Left lung (tissue), 10 donors: ENCODE measurements around the gene TOM1. TPM values are rescaled to one million over a fixed set of nuclear protein-coding genes. Genes with fewer than 3 reads are reported as not detected.

Source experiments
- ATAC-seq: fragments of 200-7000 bp; cut with Tn5 transposase; one replicate; pipeline ENCODE4 v1.9.1; 2020; ENCODE audit warnings: moderate library complexity
- DNase-seq, 4 donors: peaks; one replicate each; pipeline ENCODE4 v3.0.0-alpha.2; 2013 to 2020
- H3K27ac ChIP-seq, 2 donors: fragments of 200-600 bp; sonication (generic) in 1 of 2; one replicate each; pipeline versions ENCODE4 v1.5.0 to v1.8.0; 2020 to 2021
- H3K27me3 ChIP-seq, 2 donors: fragments of 200-600 bp; sonication (generic) in 1 of 2; one replicate each; pipeline versions ENCODE4 v1.5.0 to v1.8.0; 2020 to 2021
- H3K36me3 ChIP-seq, 2 donors: fragments of 200-600 bp; sonication (generic) in 1 of 2; one replicate each; pipeline versions ENCODE4 v1.5.0 to v1.8.0; 2020 to 2021
- H3K4me1 ChIP-seq, 2 donors: fragments of 200-600 bp; one replicate each; pipeline ENCODE4 v1.8.0; 2021
- H3K4me3 ChIP-seq, 2 donors: fragments of 200-600 bp; sonication (generic) in 1 of 2; one replicate each; pipeline versions ENCODE4 v1.5.0 to v1.8.0; 2020 to 2021; ENCODE audit warnings: mild to moderate bottlenecking in 1 of 2
- H3K9me3 ChIP-seq, 2 donors: fragments of 200-600 bp; sonication (generic) in 1 of 2; one replicate each; pipeline versions ENCODE4 v1.5.0 to v1.8.0; 2020 to 2021
- intact Hi-C, 2 donors: fragments of 100-400 bp; cut with DNase I; formaldehyde crosslinking; loops; one replicate each; pipeline versions ENCODE4 v1.11.2 to v1.14.2; 2022
- polyA plus RNA-seq, 6 donors: library from polyadenylated mRNA; unstranded; fragments of 120-200 nt; gene quantifications; one replicate each; pipeline ENCODE4 v1.2.1, GENCODE V29; 2013; ENCODE audit not compliant: insufficient read length in 6 of 6
- total RNA-seq, 2 donors: library from RNA; stranded (reverse); fragmentation: NEBNext Ultra II Directional; extraction: Animal tissue kit (Norgen Biotek cat#: 25700); gene quantifications; one replicate each; pipeline ENCODE4 v1.2.1, GENCODE V29; 2021
- TF ChIP-seq, protein P1 (sequence below), 2 donors: fragments of 200-600 bp; sonication (generic) in 1 of 2; IDR thresholded peaks; one replicate each; pipeline versions ENCODE4 v1.5.0 to v1.8.0; 2021; ENCODE audit warnings: antibody characterized with exemption in 2 of 2
- donor health status: DM: no; HTN: yes; CAD: no.
- donor health status: DM: no; HTN: no; CAD: no.

TOM1 gene
- total and polyA plus RNA-seq, 8 donors = 28.9 to 81.3 (median 32.8) TPM

DNA sequence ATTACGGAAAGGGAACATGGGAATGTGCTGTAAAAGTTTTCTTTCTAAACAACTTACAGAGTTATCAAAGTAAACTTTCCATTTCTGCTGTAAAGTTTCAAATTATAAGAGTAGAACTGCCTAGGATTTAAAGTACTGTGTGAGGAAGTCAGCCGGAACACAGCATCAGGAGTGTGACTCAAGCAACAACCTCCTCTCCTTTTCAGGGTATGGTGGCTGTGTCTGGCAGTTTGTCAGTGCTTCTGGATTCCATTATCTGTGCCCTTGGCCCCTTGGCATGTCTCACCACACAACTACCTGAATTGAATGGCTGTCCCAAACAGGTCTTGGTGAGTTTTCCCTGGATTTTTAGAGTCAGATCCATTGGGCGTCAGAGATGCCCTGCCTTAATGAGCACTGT lies 6.9 kb upstream of the TOM1 start:
- Histone ChIP-seq H3K9me3 (no peaks in the 10 kb centered on the region), H3K27ac (no peak overlapping the region), H3K36me3 (peaks cover 0 to 75% of the 10 kb centered on the region in 2 donors), H3K4me3 (no peak overlapping the region), H3K27me3 (no peaks in the 10 kb centered on the region), H3K4me1 (no peaks in the 10 kb centered on the region)
- no peak for ATAC-seq
- intact Hi-C loops = no loop called here
- TF ChIP-seq, protein P1, sequence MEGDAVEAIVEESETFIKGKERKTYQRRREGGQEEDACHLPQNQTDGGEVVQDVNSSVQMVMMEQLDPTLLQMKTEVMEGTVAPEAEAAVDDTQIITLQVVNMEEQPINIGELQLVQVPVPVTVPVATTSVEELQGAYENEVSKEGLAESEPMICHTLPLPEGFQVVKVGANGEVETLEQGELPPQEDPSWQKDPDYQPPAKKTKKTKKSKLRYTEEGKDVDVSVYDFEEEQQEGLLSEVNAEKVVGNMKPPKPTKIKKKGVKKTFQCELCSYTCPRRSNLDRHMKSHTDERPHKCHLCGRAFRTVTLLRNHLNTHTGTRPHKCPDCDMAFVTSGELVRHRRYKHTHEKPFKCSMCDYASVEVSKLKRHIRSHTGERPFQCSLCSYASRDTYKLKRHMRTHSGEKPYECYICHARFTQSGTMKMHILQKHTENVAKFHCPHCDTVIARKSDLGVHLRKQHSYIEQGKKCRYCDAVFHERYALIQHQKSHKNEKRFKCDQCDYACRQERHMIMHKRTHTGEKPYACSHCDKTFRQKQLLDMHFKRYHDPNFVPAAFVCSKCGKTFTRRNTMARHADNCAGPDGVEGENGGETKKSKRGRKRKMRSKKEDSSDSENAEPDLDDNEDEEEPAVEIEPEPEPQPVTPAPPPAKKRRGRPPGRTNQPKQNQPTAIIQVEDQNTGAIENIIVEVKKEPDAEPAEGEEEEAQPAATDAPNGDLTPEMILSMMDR (IDR thresholded peaks at IDR 0.05) = no peak
- no peak for DNase-seq

DNA sequence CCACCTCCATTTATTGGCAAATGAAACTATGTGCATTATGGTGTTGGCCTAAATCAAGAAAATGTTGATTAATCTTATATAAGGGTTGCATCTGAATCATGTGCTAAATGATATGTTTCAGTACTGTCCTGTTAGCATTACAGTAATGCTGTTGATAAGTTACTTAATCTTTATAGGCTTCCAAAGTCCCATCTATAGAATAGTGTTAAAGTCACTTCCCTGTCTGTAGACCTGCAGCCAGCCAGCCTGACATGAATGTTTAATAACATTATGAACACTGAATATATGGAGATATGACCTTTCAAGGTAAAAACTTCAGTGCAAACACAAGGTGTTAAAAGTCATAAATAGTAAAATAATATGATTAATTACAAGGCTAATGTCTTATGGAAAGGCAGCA lies 3.6 kb upstream of the TOM1 start:
- DNase-seq (no peak), ATAC-seq (no peak)
- no peaks in the 10 kb centered on the region for H3K27me3 ChIP-seq
- TF ChIP-seq, protein P1 (IDR thresholded peaks at IDR 0.05) = no peak
- intact Hi-C loops = no loop called here
- H3K4me1 ChIP-seq = peaks cover 0 to 12% of the 10 kb centered on the region in 2 donors
- no peak overlapping the region for H3K4me3 ChIP-seq
- no peaks in the 10 kb centered on the region for H3K9me3 ChIP-seq
- H3K27ac ChIP-seq = no peak overlapping the region
- H3K36me3 ChIP-seq = peaks cover 0 to 44% of the 10 kb centered on the region in 2 donors

DNA sequence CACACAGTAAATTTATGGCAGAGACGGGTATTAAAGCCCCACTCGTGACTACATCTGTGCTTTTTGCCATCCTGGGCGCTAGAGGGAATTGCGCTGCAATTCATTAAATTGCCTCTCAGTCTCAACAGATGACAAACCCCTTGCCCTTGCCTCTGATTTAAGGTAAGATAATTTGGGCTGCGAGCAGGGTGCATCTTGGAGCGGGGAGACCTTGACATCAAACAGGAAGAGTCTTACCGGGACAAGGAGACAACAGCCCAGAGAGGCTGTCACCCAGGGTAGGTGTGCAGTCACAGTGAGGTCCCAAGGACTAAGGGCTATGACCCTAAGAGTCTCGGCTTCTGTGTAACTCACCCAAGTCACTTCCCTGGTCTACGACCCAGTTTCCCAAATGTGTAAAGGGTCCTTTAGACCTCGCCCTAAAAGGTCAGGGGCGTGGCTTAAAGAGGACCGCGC lies 449 bp upstream of the TOM1 start:
- H3K4me1 ChIP-seq = peaks cover 0 to 42% of the 10 kb centered on the region in 2 donors
- no peaks in the 10 kb centered on the region for H3K9me3 ChIP-seq
- intact Hi-C loops = no loop called here
- H3K4me3 ChIP-seq = peak overlapping the region; percentile 79 to 95
- DNase-seq (peak in 1 of 4 donors; percentile 37), ATAC-seq (peak; percentile 1)
- TF ChIP-seq, protein P1 (IDR thresholded peaks at IDR 0.05) = no peak
- H3K36me3 ChIP-seq = peaks cover 0 to 17% of the 10 kb centered on the region in 2 donors
- peak overlapping the region; percentile 98 to 99 for H3K27ac ChIP-seq
- no peaks in the 10 kb centered on the region for H3K27me3 ChIP-seq

DNA sequence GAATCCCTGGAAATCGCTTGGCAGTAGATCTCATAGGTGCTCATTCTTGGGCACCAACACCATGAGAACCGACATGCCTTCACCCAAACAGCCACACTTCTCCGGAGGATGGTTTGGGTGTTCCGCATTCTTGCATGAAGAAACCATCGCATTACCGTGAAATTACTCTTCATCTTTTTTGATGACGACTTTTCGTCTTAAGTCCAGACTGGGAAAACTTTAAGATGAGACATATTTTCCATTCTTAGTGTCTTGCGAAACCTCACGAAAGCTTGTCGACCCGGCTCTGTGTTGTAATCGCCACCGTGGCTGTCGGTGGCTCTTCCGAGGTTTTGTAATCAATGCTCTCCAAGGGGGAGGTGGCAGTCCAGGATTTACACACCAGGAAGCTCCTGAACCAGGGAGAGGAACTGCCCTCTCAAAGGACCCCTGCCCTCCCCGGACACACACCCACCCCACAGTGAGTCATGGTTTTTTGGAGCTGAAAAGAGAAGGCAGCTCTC lies 1.7 kb downstream of the TOM1 start:
- intact Hi-C loops = no loop called here
- Histone ChIP-seq H3K4me1 (peaks cover 6 to 52% of the 10 kb centered on the region in 2 donors), H3K36me3 (peaks cover 0 to 14% of the 10 kb centered on the region in 2 donors), H3K27me3 (no peaks in the 10 kb centered on the region), H3K4me3 (peak overlapping the region in 1 of 2 donors; percentile 95), H3K27ac (peak overlapping the region; percentile 98 to 99), H3K9me3 (no peaks in the 10 kb centered on the region)
- ATAC-seq (peak; percentile 34), DNase-seq (peak in 2 of 4 donors; percentile 47 to 87)
- TF ChIP-seq, protein P1 (IDR thresholded peaks at IDR 0.05) = no peak

DNA sequence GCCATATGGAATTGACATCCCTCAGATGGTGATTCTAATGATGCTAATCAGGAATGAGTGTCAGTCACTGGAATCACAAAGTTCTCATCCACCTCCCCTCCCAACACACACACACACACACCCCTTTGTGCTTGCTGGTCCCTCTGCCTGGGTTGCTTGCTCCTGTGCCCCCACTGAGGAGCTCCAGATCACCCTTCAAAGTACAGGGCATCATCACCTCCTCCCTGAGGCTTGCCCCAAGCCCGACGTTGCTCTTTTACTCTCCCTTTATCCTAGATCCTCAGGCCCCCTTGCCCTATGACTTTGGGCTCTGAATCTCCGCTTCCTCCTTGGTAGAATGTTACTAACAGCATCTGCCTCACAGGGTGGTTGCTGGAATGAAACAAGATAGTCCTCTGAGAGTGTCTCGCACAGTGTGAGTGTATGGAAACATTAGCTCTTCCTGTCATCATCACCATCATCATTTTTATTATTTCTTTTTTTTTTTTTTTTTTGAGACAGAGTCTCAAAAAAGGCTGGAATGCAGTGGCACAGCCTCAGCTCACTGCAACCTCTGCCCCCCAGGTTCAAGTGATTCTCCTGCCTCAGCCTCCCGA lies 3.4 kb downstream of the TOM1 start:
- no peak for ATAC-seq
- H3K27ac ChIP-seq = peak overlapping the region; percentile 47 to 99
- H3K4me1 ChIP-seq = peaks cover 11 to 69% of the 10 kb centered on the region in 2 donors
- peaks cover 0 to 9% of the 10 kb centered on the region in 2 donors for H3K36me3 ChIP-seq
- no peaks in the 10 kb centered on the region for H3K27me3 ChIP-seq
- intact Hi-C loops = no loop called here
- TF ChIP-seq, protein P1 (IDR thresholded peaks at IDR 0.05) = no peak
- no peaks in the 10 kb centered on the region for H3K9me3 ChIP-seq
- no peak for DNase-seq
- no peak overlapping the region for H3K4me3 ChIP-seq
